ENCODE measurements around the gene ASB5.

ASB5 gene, protein sequence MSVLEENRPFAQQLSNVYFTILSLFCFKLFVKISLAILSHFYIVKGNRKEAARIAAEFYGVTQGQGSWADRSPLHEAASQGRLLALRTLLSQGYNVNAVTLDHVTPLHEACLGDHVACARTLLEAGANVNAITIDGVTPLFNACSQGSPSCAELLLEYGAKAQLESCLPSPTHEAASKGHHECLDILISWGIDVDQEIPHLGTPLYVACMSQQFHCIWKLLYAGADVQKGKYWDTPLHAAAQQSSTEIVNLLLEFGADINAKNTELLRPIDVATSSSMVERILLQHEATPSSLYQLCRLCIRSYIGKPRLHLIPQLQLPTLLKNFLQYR

DNA sequence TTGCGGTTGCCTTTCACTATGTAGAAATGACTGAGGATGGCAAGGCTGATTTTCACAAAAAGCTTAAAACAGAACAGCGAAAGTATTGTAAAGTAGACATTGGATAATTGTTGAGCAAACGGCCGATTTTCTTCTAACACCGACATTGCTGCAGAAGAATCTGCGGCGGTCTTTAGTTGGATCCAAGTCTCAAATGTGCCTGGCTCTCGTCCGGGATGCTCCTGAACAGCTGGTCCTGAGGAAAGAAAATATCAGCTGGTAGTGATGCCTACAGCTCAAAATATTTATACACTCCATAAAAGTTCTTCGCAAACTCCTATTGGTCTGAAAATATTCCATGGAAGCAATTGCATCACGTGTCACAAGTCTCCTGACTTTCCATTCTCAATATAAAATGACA, at the start of gene ASB5:
Gene ASB5 (minus strand): TSS at position 260 of the 400 bp plus-strand sequence. CDS start 114 bp downstream, at position 146.
- DNase-seq (ENCODE audit: low read depth): no peak
- H3K4me3 ChIP-seq (ENCODE audit: low read depth, low read length): no peak within 1 kb of the TSS
- TF ChIP-seq, protein P1, sequence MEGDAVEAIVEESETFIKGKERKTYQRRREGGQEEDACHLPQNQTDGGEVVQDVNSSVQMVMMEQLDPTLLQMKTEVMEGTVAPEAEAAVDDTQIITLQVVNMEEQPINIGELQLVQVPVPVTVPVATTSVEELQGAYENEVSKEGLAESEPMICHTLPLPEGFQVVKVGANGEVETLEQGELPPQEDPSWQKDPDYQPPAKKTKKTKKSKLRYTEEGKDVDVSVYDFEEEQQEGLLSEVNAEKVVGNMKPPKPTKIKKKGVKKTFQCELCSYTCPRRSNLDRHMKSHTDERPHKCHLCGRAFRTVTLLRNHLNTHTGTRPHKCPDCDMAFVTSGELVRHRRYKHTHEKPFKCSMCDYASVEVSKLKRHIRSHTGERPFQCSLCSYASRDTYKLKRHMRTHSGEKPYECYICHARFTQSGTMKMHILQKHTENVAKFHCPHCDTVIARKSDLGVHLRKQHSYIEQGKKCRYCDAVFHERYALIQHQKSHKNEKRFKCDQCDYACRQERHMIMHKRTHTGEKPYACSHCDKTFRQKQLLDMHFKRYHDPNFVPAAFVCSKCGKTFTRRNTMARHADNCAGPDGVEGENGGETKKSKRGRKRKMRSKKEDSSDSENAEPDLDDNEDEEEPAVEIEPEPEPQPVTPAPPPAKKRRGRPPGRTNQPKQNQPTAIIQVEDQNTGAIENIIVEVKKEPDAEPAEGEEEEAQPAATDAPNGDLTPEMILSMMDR (IDR thresholded peaks at IDR 0.05; ENCODE audit: insufficient read depth, low read depth, low read length, missing control alignments): no peak

- TF ChIP-seq, protein P1 (IDR thresholded peaks at IDR 0.05; ENCODE audit: insufficient read depth, low read depth, low read length, missing control alignments): no peak
- DNase-seq (ENCODE audit: low read depth): no peak
- H3K4me3 ChIP-seq (ENCODE audit: low read depth, low read length): no peak overlapping the region
These were observed 44.7 kb upstream of the ASB5 start for GRCh38 chr4:176313596-176314336.

DNA sequence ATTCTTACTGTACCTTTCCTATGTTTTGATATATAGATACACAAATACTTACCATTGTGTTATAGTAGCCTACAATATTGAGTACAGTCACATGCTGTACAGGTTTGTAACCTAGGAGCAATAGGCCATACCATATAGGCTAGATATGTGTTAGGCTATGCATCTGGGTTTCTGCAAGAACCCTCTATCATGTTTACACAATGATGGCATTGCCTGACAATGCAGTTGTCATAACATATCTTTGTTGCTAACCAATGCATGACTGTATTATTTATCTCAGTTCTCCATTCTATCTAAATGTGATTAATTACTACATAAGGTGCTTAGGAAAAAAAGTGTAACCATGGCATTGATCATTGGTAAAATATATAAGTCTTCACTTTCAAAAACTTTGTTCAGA, 40.8 kb upstream of the ASB5 start:
- TF ChIP-seq, protein P1 (IDR thresholded peaks at IDR 0.05; ENCODE audit: insufficient read depth, low read depth, low read length, missing control alignments): no peak
- no peak overlapping the region for H3K4me3 ChIP-seq (ENCODE audit: low read depth, low read length)
- DNase-seq (ENCODE audit: low read depth): no peak

- DNase-seq (ENCODE audit: low read depth): peak; percentile 87
- no peak overlapping the region for H3K4me3 ChIP-seq (ENCODE audit: low read depth, low read length)
- TF ChIP-seq, protein P1 (IDR thresholded peaks at IDR 0.05; ENCODE audit: insufficient read depth, low read depth, low read length, missing control alignments): no peak
These were observed 40.0 kb upstream of the ASB5 start for GRCh38 chr4:176309046-176309445.

DNA sequence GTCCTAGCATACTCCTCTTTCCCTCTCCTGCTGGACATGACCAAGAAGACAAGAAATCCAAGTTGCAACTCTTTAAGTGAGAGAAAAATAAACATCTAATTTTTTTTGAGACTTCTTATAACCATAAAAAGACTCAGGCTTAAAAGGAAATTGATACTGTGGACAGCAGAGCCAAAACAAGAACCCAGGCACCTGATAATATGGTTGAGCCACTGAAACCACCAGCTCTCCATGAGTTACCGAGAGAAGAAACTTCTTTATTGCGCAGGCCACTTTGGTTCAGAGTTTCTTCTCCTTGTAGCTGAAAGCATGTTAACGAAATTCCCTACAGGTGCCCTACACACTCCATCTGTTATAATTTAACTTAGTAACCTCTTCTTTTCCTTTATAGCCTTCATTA, 39.4 kb upstream of the ASB5 start:
- H3K4me3 ChIP-seq (ENCODE audit: low read depth, low read length): no peak overlapping the region
- TF ChIP-seq, protein P1 (IDR thresholded peaks at IDR 0.05; ENCODE audit: insufficient read depth, low read depth, low read length, missing control alignments): no peak
- DNase-seq (ENCODE audit: low read depth): peak; percentile 51

DNA sequence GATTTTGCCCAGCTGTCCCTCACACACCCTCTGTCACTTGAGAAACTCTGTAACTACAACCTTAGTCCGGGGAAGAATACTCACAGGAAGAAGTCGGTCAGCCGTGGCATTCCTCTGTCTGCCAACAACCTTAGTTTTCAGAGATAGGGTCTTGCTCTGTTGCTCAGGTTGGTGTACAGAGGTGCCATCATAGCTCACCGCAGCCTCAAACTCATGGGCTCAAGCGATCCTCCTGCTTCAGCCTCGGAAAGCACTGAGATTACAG, 38.6 kb upstream of the ASB5 start:
- TF ChIP-seq, protein P1 (IDR thresholded peaks at IDR 0.05; ENCODE audit: insufficient read depth, low read depth, low read length, missing control alignments): no peak
- no peak for DNase-seq (ENCODE audit: low read depth)
- no peak overlapping the region for H3K4me3 ChIP-seq (ENCODE audit: low read depth, low read length)
